ENCODE data around the gene HIF3A.
"Not testable (repeated sequence)": the region's sequence is repeated elsewhere in the genome, so short reads cannot be mapped to it uniquely, and the experiment has no call there.

DNA sequence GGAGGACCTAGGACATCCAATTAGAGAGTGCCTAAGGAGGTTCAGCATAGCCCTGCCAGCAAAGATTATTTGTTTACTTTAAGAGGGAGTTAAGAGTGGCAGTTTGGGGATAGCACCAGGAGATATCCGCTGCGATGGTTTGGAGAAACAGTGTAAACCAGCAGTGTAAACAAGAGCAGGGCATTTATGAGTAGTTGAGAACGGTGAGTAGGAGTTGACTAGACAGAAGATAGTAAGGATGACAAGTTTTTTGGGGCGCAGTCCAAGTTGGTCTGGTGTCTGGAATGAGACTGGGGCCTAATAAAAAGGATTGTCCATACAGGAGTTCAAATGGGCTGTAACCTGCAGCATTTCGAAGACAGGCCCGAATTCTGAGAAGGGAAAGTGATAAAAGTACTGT, 22.9 kb upstream of the HIF3A start:
- not testable (repeated sequence) for TF ChIP-seq EZH2 (IDR thresholded peaks at IDR 0.05; ENCODE audit: borderline replicate concordance, low read depth, low read length, poor library complexity, severe bottlenecking)
- TF ChIP-seq, protein P1, sequence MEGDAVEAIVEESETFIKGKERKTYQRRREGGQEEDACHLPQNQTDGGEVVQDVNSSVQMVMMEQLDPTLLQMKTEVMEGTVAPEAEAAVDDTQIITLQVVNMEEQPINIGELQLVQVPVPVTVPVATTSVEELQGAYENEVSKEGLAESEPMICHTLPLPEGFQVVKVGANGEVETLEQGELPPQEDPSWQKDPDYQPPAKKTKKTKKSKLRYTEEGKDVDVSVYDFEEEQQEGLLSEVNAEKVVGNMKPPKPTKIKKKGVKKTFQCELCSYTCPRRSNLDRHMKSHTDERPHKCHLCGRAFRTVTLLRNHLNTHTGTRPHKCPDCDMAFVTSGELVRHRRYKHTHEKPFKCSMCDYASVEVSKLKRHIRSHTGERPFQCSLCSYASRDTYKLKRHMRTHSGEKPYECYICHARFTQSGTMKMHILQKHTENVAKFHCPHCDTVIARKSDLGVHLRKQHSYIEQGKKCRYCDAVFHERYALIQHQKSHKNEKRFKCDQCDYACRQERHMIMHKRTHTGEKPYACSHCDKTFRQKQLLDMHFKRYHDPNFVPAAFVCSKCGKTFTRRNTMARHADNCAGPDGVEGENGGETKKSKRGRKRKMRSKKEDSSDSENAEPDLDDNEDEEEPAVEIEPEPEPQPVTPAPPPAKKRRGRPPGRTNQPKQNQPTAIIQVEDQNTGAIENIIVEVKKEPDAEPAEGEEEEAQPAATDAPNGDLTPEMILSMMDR (conservative IDR thresholded peaks at IDR 0.05; ENCODE audit: low read depth, low read length) = not testable (repeated sequence)
